Bronchial epithelial cell (primary cell): ENCODE data around the gene PTN. TPM values are rescaled to one million over a fixed set of nuclear protein-coding genes. Genes with fewer than 3 reads are reported as not detected.
"Not testable (repeated sequence)": the region's sequence is repeated elsewhere in the genome, so short reads cannot be mapped to it uniquely, and the experiment has no call there.

Experiments
- DNase-seq: peaks from one replicate; pipeline ENCODE4 v3.0.0-alpha.2; 2010; ENCODE audit warnings: low read depth
- FAIRE-seq: peaks from 2 replicates; lab custom pipeline; 2011; peaks lifted over from hg19 to GRCh38; lab: Jason Lieb, UNC
- H3K27me3 ChIP-seq: 2 replicates; pipeline ENCODE4 v1.5.1; 2011; ENCODE audit warnings: low read length; ENCODE audit not compliant: control insufficient read depth, insufficient read depth
- H3K36me3 ChIP-seq: 2 replicates; pipeline ENCODE4 v1.5.1; 2011; ENCODE audit warnings: low read length; ENCODE audit not compliant: control insufficient read depth, insufficient read depth
- H3K4me3 ChIP-seq: 2 replicates; pipeline ENCODE4 v1.5.1; 2011; ENCODE audit warnings: mild to moderate bottlenecking, low read depth, low read length, control low read depth
- CTCF ChIP-seq: IDR thresholded peaks from 2 replicates; pipeline ENCODE4 v1.5.1; 2011; ENCODE audit warnings: mild to moderate bottlenecking, moderate library complexity, low read length, control low read depth, inconsistent platforms; ENCODE audit not compliant: insufficient read depth, severe bottlenecking
- total RNA-seq: library from RNA; depleted of rRNA; stranded (reverse); fragments of >200 nt; gene quantifications from 2 replicates; pipeline ENCODE4 v1.2.1, GENCODE V29; 2014

PTN gene
- total RNA-seq, 1 donor from 2014 or later: 0.26 TPM

GRCh38 chr7:137272249-137272648 lies 71.3 kb downstream of the PTN start:
- no peak for TF ChIP-seq CTCF
- no peaks in the 10 kb centered on the region for H3K27me3 ChIP-seq
- H3K36me3 ChIP-seq: no peaks in the 10 kb centered on the region
- FAIRE-seq (no peak), DNase-seq (no peak)
- no peak overlapping the region for H3K4me3 ChIP-seq

- FAIRE-seq (no peak), DNase-seq (no peak)
- H3K4me3 ChIP-seq: no peak overlapping the region
- no peaks in the 10 kb centered on the region for H3K27me3 ChIP-seq
- no peaks in the 10 kb centered on the region for H3K36me3 ChIP-seq
- TF ChIP-seq CTCF: no peak
Observed at GRCh38 chr7:137269240-137269639, 74.3 kb downstream of the PTN start.

- not testable (repeated sequence) for H3K27me3 ChIP-seq, FAIRE-seq, H3K4me3 ChIP-seq, DNase-seq, H3K36me3 ChIP-seq
Observed at GRCh38 chr7:137268001-137268865, 75.3 kb downstream of the PTN start.

- Histone ChIP-seq H3K36me3 (no peaks in the 10 kb centered on the region), H3K27me3 (no peaks in the 10 kb centered on the region), H3K4me3 (no peak overlapping the region)
- DNase-seq (no peak), FAIRE-seq (no peak)
- TF ChIP-seq CTCF: no peak
Observed at GRCh38 chr7:137266764-137267163, 76.8 kb downstream of the PTN start.

- H3K4me3 ChIP-seq, H3K27me3 ChIP-seq, FAIRE-seq, DNase-seq, H3K36me3 ChIP-seq: not testable (repeated sequence)
Observed at GRCh38 chr7:137265480-137265879, 78.1 kb downstream of the PTN start.

- TF ChIP-seq CTCF: no peak
- H3K27me3 ChIP-seq: no peaks in the 10 kb centered on the region
- no peak for DNase-seq
- FAIRE-seq: no peak
- no peaks in the 10 kb centered on the region for H3K36me3 ChIP-seq
- no peak overlapping the region for H3K4me3 ChIP-seq
Observed at GRCh38 chr7:137262599-137262998, 80.9 kb downstream of the PTN start.

GRCh38 chr7:137258552-137258951 lies 85.0 kb downstream of the PTN start:
- H3K36me3 ChIP-seq: no peaks in the 10 kb centered on the region
- no peak overlapping the region for H3K4me3 ChIP-seq
- TF ChIP-seq CTCF: no peak
- no peaks in the 10 kb centered on the region for H3K27me3 ChIP-seq
- no peak for DNase-seq
- FAIRE-seq: no peak
